Epithelial cell of proximal tubule (primary cell): ENCODE results near the gene PARP8. TPM values are rescaled to one million over a fixed set of nuclear protein-coding genes. Genes with fewer than 3 reads are reported as not detected.

Experiments
- DNase-seq: peaks from one replicate; pipeline ENCODE4 v3.0.0-alpha.2; 2011; ENCODE audit warnings: low read depth
- H3K4me3 ChIP-seq: 2 replicates; pipeline ENCODE4 v1.5.1; 2011; ENCODE audit warnings: low read depth, mild to moderate bottlenecking, low read length
- total RNA-seq: library from RNA; depleted of rRNA; stranded (reverse); fragments of >200 nt; gene quantifications from 2 replicates; pipeline ENCODE4 v1.2.3, GENCODE V29; 2015
- TF ChIP-seq, protein P1 (sequence below): conservative IDR thresholded peaks from 2 replicates; pipeline ENCODE4 v1.5.1; 2012; ENCODE audit warnings: low read depth, mild to moderate bottlenecking, low read length

PARP8 gene
- total RNA-seq, 1 donor from 2014 or later, result 8.8 TPM

DNA sequence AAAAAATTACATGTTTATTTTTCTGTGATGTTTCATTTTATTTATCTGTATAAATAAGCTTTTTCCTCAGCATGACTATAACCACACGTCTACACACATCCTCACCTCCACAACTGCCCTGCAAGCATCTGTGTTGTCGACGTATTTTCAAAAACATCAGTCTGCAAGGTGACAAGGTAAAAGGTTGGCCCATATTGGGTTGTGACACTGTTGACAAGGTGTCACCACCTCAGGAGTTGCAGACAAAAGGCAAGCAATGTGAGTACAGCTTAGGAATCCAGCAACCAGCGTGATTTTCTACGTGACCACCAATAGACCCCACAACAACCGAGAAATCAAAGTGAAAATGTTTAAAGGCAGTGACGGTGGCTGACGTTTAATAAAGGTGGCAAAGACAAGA, 187.6 kb downstream of the PARP8 start:
- H3K4me3 ChIP-seq, result no peak overlapping the region
- TF ChIP-seq, protein P1, sequence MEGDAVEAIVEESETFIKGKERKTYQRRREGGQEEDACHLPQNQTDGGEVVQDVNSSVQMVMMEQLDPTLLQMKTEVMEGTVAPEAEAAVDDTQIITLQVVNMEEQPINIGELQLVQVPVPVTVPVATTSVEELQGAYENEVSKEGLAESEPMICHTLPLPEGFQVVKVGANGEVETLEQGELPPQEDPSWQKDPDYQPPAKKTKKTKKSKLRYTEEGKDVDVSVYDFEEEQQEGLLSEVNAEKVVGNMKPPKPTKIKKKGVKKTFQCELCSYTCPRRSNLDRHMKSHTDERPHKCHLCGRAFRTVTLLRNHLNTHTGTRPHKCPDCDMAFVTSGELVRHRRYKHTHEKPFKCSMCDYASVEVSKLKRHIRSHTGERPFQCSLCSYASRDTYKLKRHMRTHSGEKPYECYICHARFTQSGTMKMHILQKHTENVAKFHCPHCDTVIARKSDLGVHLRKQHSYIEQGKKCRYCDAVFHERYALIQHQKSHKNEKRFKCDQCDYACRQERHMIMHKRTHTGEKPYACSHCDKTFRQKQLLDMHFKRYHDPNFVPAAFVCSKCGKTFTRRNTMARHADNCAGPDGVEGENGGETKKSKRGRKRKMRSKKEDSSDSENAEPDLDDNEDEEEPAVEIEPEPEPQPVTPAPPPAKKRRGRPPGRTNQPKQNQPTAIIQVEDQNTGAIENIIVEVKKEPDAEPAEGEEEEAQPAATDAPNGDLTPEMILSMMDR, result no peak
- DNase-seq, result no peak

DNA sequence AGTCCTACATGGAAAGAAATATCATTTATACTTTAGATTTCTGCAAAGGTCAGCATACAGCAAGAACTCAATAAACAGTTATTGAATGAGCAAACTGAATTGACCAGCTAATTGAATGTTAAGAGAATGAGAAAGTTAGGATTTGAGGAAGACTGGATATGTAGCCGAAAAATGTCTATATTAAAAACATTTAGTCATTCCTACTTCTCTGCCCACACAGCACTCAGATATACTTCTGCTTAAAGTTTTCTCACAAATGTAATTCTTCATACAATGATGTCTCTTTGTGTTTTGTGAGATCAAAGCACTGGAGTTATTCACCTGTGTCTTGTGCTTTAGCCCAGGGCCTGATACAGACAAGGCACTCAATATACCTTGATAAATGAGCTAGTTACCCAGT, 188.6 kb downstream of the PARP8 start:
- TF ChIP-seq, protein P1, result no peak
- no peak for DNase-seq
- no peak overlapping the region for H3K4me3 ChIP-seq

DNA sequence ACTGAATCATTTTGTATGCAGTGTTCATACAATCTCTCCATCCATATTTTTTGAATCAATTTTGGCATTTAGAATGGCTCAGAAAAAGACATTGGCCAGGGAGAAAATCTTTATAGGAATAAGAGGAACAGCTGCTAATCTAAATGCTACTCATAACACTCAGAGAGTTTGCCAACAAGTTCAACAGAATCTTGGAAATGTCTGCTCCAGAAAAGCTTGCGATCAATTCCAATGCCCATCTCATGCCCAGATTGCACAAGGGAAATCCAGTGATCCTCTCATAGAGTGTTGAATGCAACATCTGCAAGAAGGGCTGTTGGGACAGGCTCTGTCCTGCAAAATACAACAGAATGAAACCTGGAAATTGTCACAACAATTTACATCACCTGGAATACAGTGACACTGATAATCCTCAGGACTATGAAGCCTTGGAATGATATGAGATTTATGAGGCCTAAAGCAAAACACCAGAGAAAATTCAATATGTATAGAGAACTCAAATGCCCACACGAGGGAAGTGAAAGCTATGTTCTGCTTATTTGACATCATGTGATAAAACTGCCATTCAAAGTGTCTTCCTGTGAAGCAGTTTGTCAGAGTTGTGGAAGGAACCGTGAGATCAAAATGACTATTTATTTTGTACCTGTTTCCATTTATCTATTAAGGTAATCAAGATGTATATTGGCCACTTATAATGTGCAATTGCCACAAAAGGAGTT, 190.1 kb downstream of the PARP8 start:
- no peak for DNase-seq
- H3K4me3 ChIP-seq, result no peak overlapping the region
- TF ChIP-seq, protein P1, result no peak

DNA sequence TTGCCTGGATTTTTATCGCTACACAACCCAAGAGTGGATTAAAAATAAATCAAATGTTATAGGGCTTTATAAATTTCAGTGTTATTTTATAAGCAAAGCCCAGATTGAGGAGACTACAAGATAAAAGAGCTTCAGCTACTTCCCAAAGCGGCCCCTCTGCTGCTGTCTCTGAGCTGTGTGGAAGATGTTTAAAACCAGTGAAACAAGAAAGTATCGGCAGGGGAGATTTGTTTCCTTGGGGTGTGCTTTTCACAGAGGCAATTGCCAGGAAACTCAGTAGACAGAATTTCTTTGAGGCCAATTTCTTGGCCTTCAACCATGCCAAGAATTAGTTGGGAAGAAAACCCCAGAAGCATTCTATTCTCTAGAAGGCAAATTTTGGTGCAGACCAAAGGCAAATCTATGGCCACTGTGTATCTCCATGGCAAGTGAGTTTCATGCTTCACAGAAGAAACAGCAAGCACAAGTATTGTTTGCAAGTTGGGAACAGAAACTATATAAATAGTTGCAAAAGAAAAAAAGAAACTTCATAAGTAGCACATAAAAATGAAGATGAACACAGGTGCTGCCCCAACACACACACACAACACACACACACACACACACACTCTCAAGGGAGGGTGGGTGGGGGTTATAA, 197.2 kb downstream of the PARP8 start:
- H3K4me3 ChIP-seq, result no peak overlapping the region
- TF ChIP-seq, protein P1, result no peak
- DNase-seq, result no peak

DNA sequence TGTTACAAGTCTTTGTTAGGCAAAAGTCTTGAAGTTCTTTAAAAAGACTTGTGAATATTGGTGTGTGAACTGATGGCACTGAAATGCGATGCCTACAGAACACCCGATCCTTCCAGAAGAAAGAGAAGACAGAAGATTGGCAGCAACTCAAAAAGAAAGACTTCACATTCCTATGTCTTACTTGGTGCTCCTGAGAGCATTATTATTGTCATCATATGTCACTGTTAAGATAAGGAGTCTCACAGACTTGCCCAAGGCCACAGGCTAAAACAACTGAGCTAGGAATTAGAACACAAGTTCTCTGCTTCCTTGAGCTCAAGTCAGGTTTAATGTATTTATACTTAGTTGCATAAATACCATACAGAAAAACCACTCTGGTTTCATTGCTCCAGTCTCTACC, 198.0 kb downstream of the PARP8 start:
- no peak for DNase-seq
- no peak overlapping the region for H3K4me3 ChIP-seq
- TF ChIP-seq, protein P1, result no peak

DNA sequence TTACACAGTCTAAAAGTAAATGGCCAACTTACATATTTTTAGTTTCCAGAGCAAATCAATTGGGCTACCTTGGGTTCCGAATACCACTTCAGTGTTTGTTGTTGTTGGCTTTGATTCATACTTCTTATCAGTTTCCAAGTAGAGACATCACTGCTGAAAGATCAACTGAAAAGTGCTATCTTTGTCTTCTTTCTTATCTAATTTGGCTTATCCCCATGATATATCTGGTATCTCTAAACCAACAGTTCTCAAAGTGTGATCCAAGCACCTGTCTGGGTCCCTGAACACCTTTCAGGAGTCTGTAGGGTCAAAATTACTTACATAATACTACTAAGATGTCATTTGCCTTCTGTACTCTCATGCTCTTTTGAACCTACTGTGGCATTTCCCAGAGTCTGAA, 200.0 kb downstream of the PARP8 start:
- H3K4me3 ChIP-seq, result no peak overlapping the region
- TF ChIP-seq, protein P1, result no peak
- no peak for DNase-seq

DNA sequence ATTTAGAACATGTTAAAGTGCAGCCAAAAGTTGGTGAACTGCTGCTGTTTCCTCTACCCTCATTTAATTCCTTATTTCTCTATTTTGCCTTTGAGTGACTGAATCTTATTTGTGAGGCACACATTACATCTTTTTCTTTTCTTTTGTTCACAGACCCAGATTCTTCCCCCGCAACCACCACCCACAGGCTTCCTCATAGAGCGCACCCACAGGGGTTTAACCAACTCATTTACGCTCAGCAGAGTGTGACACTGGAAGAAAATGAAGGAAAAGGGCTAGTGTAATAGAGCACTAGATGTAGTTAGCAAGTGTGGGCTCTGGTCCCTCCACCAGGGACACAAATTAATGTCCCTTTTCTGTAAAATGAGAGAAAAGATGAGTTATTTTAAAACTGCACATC, 200.7 kb downstream of the PARP8 start:
- TF ChIP-seq, protein P1, result no peak
- H3K4me3 ChIP-seq, result no peak overlapping the region
- DNase-seq, result no peak
